Kidney glomerular epithelial cell (primary cell): ENCODE data around the gene GMDS.

Source experiments
- DNase-seq: peaks from one replicate; lab custom pipeline; 2025; lab: John Stamatoyannopoulos, UW

Gene GMDS

GRCh38 chr6:2205396-2205795 lies 40.0 kb downstream of the GMDS start:
- DNase-seq = no peak

GRCh38 chr6:2204272-2204671 lies 41.1 kb downstream of the GMDS start:
- no peak for DNase-seq

GRCh38 chr6:2203264-2203663 lies 42.1 kb downstream of the GMDS start:
- no peak for DNase-seq

GRCh38 chr6:2197984-2198383 lies 47.4 kb downstream of the GMDS start:
- DNase-seq = no peak

GRCh38 chr6:2197177-2197671 lies 48.2 kb downstream of the GMDS start:
- DNase-seq = no peak

- peak; percentile 61 for DNase-seq
Observed at GRCh38 chr6:2196079-2196679, 49.2 kb downstream of the GMDS start.

- DNase-seq = no peak
Observed at GRCh38 chr6:2194643-2195042, 50.8 kb downstream of the GMDS start.

GRCh38 chr6:2193931-2194330 lies 51.5 kb downstream of the GMDS start:
- DNase-seq = no peak

- DNase-seq = no peak
Observed at GRCh38 chr6:2192976-2193375, 52.4 kb downstream of the GMDS start.

- DNase-seq = no peak
Observed at GRCh38 chr6:2191390-2191740, 54.0 kb downstream of the GMDS start.

GRCh38 chr6:2190661-2191389 lies 54.6 kb downstream of the GMDS start:
- no peak for DNase-seq

- no peak for DNase-seq
Observed at GRCh38 chr6:2188856-2189384, 56.5 kb downstream of the GMDS start.

- no peak for DNase-seq
Observed at GRCh38 chr6:2188397-2188796, 57.0 kb downstream of the GMDS start.

- no peak for DNase-seq
Observed at GRCh38 chr6:2187826-2188225, 57.6 kb downstream of the GMDS start.

GRCh38 chr6:2186516-2186915 lies 58.9 kb downstream of the GMDS start:
- no peak for DNase-seq

- DNase-seq = no peak
Observed at GRCh38 chr6:2185466-2185865, 59.9 kb downstream of the GMDS start.

- no peak for DNase-seq
Observed at GRCh38 chr6:2184700-2185455, 60.5 kb downstream of the GMDS start.

- DNase-seq = no peak
Observed at GRCh38 chr6:2183752-2184151, 61.7 kb downstream of the GMDS start.

- no peak for DNase-seq
Observed at GRCh38 chr6:2183246-2183645, 62.2 kb downstream of the GMDS start.

GRCh38 chr6:2182251-2182650 lies 63.2 kb downstream of the GMDS start:
- DNase-seq = no peak

GRCh38 chr6:2181567-2181966 lies 63.8 kb downstream of the GMDS start:
- DNase-seq = peak; percentile 24

GRCh38 chr6:2179950-2180349 lies 65.5 kb downstream of the GMDS start:
- DNase-seq = no peak

- no peak for DNase-seq
Observed at GRCh38 chr6:2179241-2179640, 66.2 kb downstream of the GMDS start.
